ENCODE results near the gene NDC1.

The NDC1 gene

DNA sequence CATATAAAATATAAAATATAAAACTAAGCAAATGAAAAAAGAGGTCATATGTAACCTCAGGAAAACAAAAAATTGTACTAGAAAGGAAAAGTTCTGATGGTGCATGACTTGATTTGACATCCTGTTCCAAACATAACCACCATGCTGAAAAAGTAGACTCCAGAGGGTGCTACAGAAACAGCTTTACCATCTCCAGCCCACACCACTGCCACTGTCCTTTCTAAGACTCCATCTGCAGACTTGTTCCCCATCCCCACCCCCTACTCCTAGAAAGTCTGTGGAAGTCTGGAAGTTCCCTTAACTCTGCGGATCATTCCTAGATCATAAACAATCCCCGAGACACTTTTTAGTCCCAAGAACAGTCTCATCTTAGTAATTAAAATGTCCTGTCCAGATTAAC lies 119.7 kb downstream of the NDC1 start:
- H3K27me3 Mint-ChIP-seq, result peaks cover 10 to 20% of the 10 kb centered on the region in 2 donors
- no peaks in the 10 kb centered on the region for H3K9me3 Mint-ChIP-seq
- no peak for DNase-seq
- no peak overlapping the region for H3K27ac Mint-ChIP-seq
- no peak for ATAC-seq (replicated peaks)
- H3K36me3 Mint-ChIP-seq (ENCODE audit: insufficient read depth), result no peaks in the 10 kb centered on the region
- H3K4me1 Mint-ChIP-seq (ENCODE audit: low read depth in 2 of 2), result no peaks in the 10 kb centered on the region
- no peak overlapping the region for H3K4me3 Mint-ChIP-seq

DNA sequence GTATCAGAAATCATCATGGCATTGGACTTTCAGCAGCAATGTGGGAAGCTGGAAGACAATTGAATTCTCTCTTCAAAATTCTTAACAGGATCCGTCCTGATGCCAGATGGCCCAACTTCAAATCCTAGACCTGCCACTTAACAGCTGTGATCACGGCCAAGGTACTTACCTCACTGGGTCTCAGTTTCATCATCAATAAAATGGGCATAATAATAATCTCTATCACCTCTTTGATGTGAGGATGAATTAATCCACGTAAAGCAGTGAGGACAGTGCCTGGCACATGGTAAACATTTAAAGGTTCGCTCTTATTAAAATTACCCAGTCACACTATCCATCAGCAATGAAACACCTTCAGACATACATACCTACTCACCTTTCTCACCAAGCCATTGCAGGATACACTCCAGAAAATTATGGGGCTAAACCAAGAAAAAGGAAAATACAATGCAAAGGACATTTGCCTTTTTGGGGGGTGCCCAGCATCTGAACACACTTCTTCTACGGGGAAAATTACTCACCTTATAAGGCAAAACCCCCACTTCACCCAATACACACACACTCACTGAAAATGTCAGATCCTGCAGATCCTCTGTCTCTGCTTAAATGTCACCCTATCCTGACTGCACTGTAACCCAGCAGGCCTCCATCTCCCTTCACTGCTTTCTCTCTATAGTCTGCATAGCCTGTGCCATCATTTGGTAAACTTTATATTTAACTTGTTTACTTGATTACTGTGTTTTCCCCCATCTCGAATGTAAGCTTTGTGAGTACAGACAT lies 120.9 kb downstream of the NDC1 start:
- Mint-ChIP-seq H3K27ac (no peak overlapping the region), H3K27me3 (peaks cover 14 to 20% of the 10 kb centered on the region in 2 donors), H3K9me3 (no peaks in the 10 kb centered on the region), H3K4me3 (no peak overlapping the region), H3K36me3 (ENCODE audit: insufficient read depth) (peaks cover 2% of the 10 kb centered on the region), H3K4me1 (ENCODE audit: low read depth in 2 of 2) (no peaks in the 10 kb centered on the region)
- ATAC-seq (replicated peaks) (no peak), DNase-seq (no peak)

DNA sequence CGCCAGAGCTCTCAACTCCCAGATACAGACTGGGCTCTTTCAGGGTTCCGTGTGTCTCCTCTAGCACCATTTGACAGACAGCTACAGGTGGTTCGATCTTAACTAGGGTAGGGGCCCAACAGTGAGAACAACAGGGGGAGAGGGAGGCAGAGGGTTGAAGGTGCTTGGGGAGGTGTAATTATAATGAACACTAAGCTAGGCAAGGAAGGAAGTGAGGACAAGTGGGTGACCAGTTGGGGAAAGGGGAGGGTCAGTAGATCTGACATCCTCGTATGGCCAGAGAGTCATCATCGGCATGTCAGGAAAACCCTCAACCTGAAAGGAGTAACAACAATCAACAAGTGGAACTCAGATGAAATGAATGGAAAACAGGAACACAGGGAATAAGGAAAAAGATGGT lies 121.9 kb downstream of the NDC1 start:
- ATAC-seq (replicated peaks) (no peak), DNase-seq (no peak)
- Mint-ChIP-seq H3K27me3 (peaks cover 14 to 20% of the 10 kb centered on the region in 2 donors), H3K4me3 (no peak overlapping the region), H3K36me3 (ENCODE audit: insufficient read depth) (peaks cover 2% of the 10 kb centered on the region), H3K9me3 (no peaks in the 10 kb centered on the region), H3K27ac (no peak overlapping the region), H3K4me1 (ENCODE audit: low read depth in 2 of 2) (no peaks in the 10 kb centered on the region)

DNA sequence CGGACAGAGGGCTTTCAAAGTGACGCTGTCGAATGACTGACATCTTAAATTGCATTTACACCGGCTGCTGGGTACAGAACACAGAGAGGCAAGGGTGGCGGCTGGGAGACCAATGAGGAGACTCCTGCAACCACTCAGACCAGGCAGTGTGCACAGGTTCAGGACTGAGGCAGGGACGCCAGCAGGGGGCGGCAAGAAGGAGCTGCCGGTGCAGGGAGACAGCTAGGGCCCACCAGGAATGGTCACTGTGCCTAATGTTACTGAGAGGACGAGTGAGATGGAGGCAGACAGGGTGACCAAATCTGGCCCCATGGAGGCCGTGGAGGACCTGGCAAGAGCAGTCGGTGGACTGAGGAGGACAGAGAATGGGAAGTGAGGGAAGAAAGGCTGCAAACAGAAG lies 122.6 kb downstream of the NDC1 start:
- Mint-ChIP-seq H3K9me3 (no peaks in the 10 kb centered on the region), H3K36me3 (ENCODE audit: insufficient read depth) (peaks cover 2% of the 10 kb centered on the region), H3K4me3 (no peak overlapping the region), H3K27ac (no peak overlapping the region), H3K27me3 (peaks cover 14 to 20% of the 10 kb centered on the region in 2 donors), H3K4me1 (ENCODE audit: low read depth in 2 of 2) (no peaks in the 10 kb centered on the region)
- no peak for DNase-seq
- no peak for ATAC-seq (replicated peaks)

All from effector memory CD8-positive, alpha-beta T cell (primary cell).